T47D (cell line): Measurements from ENCODE around the gene GAN.
A peak's percentile ranks its signal among the peaks of the same experiment; 100 is the strongest.

Experiments used
- DNase-seq, 2 experiments: peaks; one replicate each; pipeline versions ENCODE4 v3.0.0 to v3.0.0-alpha.2; 2011 to 2012; ENCODE audit warnings: low read depth in 1 of 2, low spot score in 1 of 2
- JUND ChIP-seq: IDR thresholded peaks from 2 replicates; pipeline ENCODE4 v1.6.1; 2012; ENCODE audit warnings: low read depth
- in situ Hi-C: cut with HindIII; loops from 2 replicates; pipeline ENCODE4 v1.10.0; 2016; ENCODE audit warnings: low sequenced_read_pairs, low pct_unique_long_range_greater_than_20kb

Gene GAN

GRCh38 chr16:81314603-81315270 lies at the start of gene GAN:
Gene GAN (plus strand): TSS chr16:81314962. CDS start chr16:81315114, 152 bp downstream.
- DNase-seq: peak; percentile 90 to 98
- in situ Hi-C loops: no loop called here
- TF ChIP-seq JUND: no peak

GRCh38 chr16:81265052-81265451 lies 49.7 kb upstream of the GAN start:
- in situ Hi-C loops: no loop called here
- no peak for TF ChIP-seq JUND
- no peak for DNase-seq

GRCh38 chr16:81265658-81266451 lies 48.9 kb upstream of the GAN start:
- DNase-seq: no peak
- TF ChIP-seq JUND: no peak

GRCh38 chr16:81266680-81267095 lies 48.1 kb upstream of the GAN start:
- in situ Hi-C loops: no loop called here
- TF ChIP-seq JUND: no peak
- DNase-seq: no peak

More at GRCh38 chr16:81265658-81266451, 48.9 kb upstream of the GAN start:
- in situ Hi-C loops: no loop called here

- TF ChIP-seq JUND: no peak
- in situ Hi-C loops: no loop called here
- no peak for DNase-seq
Observed at GRCh38 chr16:81268509-81268908, 46.3 kb upstream of the GAN start.

GRCh38 chr16:81273223-81273950 lies 41.4 kb upstream of the GAN start:
- in situ Hi-C loops: no loop called here
- no peak for TF ChIP-seq JUND
- DNase-seq: no peak

GRCh38 chr16:81275064-81275532 lies 39.7 kb upstream of the GAN start:
- no peak for TF ChIP-seq JUND
- in situ Hi-C loops: no loop called here
- DNase-seq: no peak

GRCh38 chr16:81275795-81276194 lies 39.0 kb upstream of the GAN start:
- TF ChIP-seq JUND: no peak
- in situ Hi-C loops: no loop called here
- no peak for DNase-seq

GRCh38 chr16:81276323-81276722 lies 38.4 kb upstream of the GAN start:
- in situ Hi-C loops: no loop called here
- no peak for TF ChIP-seq JUND
- no peak for DNase-seq

GRCh38 chr16:81277541-81278080 lies 37.2 kb upstream of the GAN start:
- TF ChIP-seq JUND: no peak
- peak; percentile 81 to 94 for DNase-seq
- in situ Hi-C loops: no loop called here

- no peak for TF ChIP-seq JUND
- in situ Hi-C loops: no loop called here
- no peak for DNase-seq
Observed at GRCh38 chr16:81278526-81278925, 36.2 kb upstream of the GAN start.

GRCh38 chr16:81279392-81279791 lies 35.4 kb upstream of the GAN start:
- peak in 1 of 2 experiments; percentile 45 for DNase-seq
- in situ Hi-C loops: no loop called here

More at GRCh38 chr16:81279392-81279791, 35.4 kb upstream of the GAN start:
- no peak; the same call in 1 of the 2 replicates for TF ChIP-seq JUND
